ENCODE results near the gene PGLYRP2.

DNA sequence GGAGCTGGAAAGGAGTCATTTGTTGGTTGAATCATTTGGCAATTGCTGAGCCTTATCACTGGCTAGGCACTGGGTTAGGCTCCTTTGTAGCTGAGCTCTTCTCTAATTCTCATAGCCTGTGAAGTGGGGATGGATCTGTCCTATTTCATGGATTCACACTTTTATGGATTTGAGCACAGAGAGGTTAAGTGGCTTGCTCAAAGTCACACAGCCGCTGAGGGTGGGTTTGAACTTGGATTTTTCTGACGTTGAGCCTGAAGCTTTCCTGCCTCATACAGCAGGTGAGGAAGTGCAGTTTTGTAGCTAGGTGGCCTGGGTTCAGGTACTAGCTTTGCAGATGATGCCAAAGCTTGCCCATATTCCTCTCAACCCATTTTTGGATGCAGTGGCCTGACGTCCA is 48.4 kb upstream of the PGLYRP2 start:
- TF ChIP-seq, protein P1, sequence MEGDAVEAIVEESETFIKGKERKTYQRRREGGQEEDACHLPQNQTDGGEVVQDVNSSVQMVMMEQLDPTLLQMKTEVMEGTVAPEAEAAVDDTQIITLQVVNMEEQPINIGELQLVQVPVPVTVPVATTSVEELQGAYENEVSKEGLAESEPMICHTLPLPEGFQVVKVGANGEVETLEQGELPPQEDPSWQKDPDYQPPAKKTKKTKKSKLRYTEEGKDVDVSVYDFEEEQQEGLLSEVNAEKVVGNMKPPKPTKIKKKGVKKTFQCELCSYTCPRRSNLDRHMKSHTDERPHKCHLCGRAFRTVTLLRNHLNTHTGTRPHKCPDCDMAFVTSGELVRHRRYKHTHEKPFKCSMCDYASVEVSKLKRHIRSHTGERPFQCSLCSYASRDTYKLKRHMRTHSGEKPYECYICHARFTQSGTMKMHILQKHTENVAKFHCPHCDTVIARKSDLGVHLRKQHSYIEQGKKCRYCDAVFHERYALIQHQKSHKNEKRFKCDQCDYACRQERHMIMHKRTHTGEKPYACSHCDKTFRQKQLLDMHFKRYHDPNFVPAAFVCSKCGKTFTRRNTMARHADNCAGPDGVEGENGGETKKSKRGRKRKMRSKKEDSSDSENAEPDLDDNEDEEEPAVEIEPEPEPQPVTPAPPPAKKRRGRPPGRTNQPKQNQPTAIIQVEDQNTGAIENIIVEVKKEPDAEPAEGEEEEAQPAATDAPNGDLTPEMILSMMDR (IDR thresholded peaks at IDR 0.05; ENCODE audit: low read depth, low read length): no peak
- TF ChIP-seq EZH2phosphoT487 (IDR thresholded peaks at IDR 0.05; ENCODE audit: low read depth): no peak

All from OCI-LY3 (cell line).